Breast epithelium (tissue), 4 donors: ENCODE data around the gene NECAB3. TPM values are rescaled to one million over a fixed set of nuclear protein-coding genes. Genes with fewer than 3 reads are reported as not detected.

Source experiments
- DNase-seq, 2 donors: peaks; one replicate each; pipeline ENCODE4 v3.0.0-alpha.2; 2019; ENCODE audit warnings: low spot score in 2 of 2
- H3K27ac ChIP-seq, 2 donors: fragments of 200-600 bp; sonication (generic) in 1 of 2; one replicate each; pipeline ENCODE4 v1.5.1; 2016 to 2019; ENCODE audit warnings: mild to moderate bottlenecking in 1 of 2
- H3K27me3 ChIP-seq, 2 donors: fragments of 200-600 bp; sonication (generic) in 1 of 2; one replicate each; pipeline versions ENCODE4 v1.5.1 to v1.6.0; 2017 to 2019; ENCODE audit warnings: control low read depth in 1 of 2, mild to moderate bottlenecking in 1 of 2
- H3K36me3 ChIP-seq: fragments of 200-600 bp; one replicate; pipeline ENCODE4 v1.5.1; 2019
- H3K4me1 ChIP-seq, 2 donors: fragments of 200-600 bp; sonication (generic); one replicate each; pipeline ENCODE4 v1.5.1; 2016 to 2019; ENCODE audit warnings: control low read depth in 1 of 2
- H3K4me3 ChIP-seq, 3 donors: fragments of 200-600 bp; sonication (generic); 1 replicate in 2 of 3; 2 replicates in 1 of 3; pipeline ENCODE4 v1.5.1; 2016 to 2019; ENCODE audit warnings: mild to moderate bottlenecking in 3 of 3, moderate library complexity in 2 of 3
- H3K9me3 ChIP-seq, 2 donors: fragments of 200-600 bp; sonication (generic) in 1 of 2; one replicate each; pipeline ENCODE4 v1.5.1; 2016 to 2019; ENCODE audit warnings: control low read depth in 1 of 2
- CTCF ChIP-seq, 3 donors: fragments of 450-650 bp; IDR thresholded peaks; one replicate each; pipeline ENCODE4 v1.5.1; 2016 to 2017; ENCODE audit warnings: antibody characterized with exemption in 3 of 3, mild to moderate bottlenecking in 3 of 3, moderate library complexity in 3 of 3
- POLR2A ChIP-seq: fragments of 450-650 bp; IDR thresholded peaks from one replicate; pipeline ENCODE4 v1.6.1; 2016; ENCODE audit warnings: antibody characterized with exemption, mild to moderate bottlenecking, moderate library complexity
- POLR2AphosphoS5 ChIP-seq, 3 donors: sonication (generic); formaldehyde crosslinking; IDR thresholded peaks; one replicate each; pipeline ENCODE4 v1.6.1; 2017; ENCODE audit warnings: antibody characterized with exemption in 3 of 3
- intact Hi-C: fragments of 100-400 bp; cut with DNase I; formaldehyde crosslinking; loops from one replicate; pipeline ENCODE4 v1.15.1; 2023; ENCODE audit warnings: low total_unique reads
- total RNA-seq, 3 donors: library from RNA; depleted of rRNA; stranded (reverse); fragments of >200 nt; gene quantifications; one replicate each; pipeline ENCODE4 v1.1.0, GENCODE V29; 2016

Gene NECAB3
- total RNA-seq, 3 donors from 2014 or later = 23.4 to 37.3 (median 28.5) TPM

GRCh38 chr20:33627577-33628216 is 46.5 kb downstream of the NECAB3 start:
- no peak for TF ChIP-seq POLR2A
- no peak for TF ChIP-seq CTCF (IDR thresholded peaks at IDR 0.05)
- no peak for TF ChIP-seq POLR2AphosphoS5 (IDR thresholded peaks at IDR 0.05)
- no peak for DNase-seq
- Histone ChIP-seq H3K27ac (no peak overlapping the region), H3K4me3 (no peak overlapping the region), H3K4me1 (no peaks in the 10 kb centered on the region), H3K27me3 (no peaks in the 10 kb centered on the region), H3K9me3 (no peaks in the 10 kb centered on the region), H3K36me3 (peaks cover 10% of the 10 kb centered on the region)
- intact Hi-C loops = no loop called here

GRCh38 chr20:33626190-33626589 is 48.0 kb downstream of the NECAB3 start:
- H3K4me1 ChIP-seq = no peaks in the 10 kb centered on the region
- intact Hi-C loops = no loop called here
- DNase-seq = no peak
- TF ChIP-seq POLR2A (no peak), POLR2AphosphoS5 (IDR thresholded peaks at IDR 0.05) (no peak), CTCF (IDR thresholded peaks at IDR 0.05) (no peak)
- H3K4me3 ChIP-seq = no peak overlapping the region
- no peaks in the 10 kb centered on the region for H3K27me3 ChIP-seq
- H3K27ac ChIP-seq = no peak overlapping the region
- peaks cover 10% of the 10 kb centered on the region for H3K36me3 ChIP-seq
- H3K9me3 ChIP-seq = no peaks in the 10 kb centered on the region

- Histone ChIP-seq H3K4me3 (no peak overlapping the region), H3K4me1 (no peaks in the 10 kb centered on the region), H3K27ac (no peak overlapping the region), H3K27me3 (no peaks in the 10 kb centered on the region), H3K36me3 (no peaks in the 10 kb centered on the region), H3K9me3 (no peaks in the 10 kb centered on the region)
- intact Hi-C loops = no loop called here
- no peak for DNase-seq
- TF ChIP-seq POLR2A (no peak), POLR2AphosphoS5 (IDR thresholded peaks at IDR 0.05) (no peak), CTCF (IDR thresholded peaks at IDR 0.05) (no peak)
These were observed 49.8 kb downstream of the NECAB3 start for GRCh38 chr20:33624399-33624798.

- Histone ChIP-seq H3K36me3 (no peaks in the 10 kb centered on the region), H3K4me3 (no peak overlapping the region), H3K4me1 (no peaks in the 10 kb centered on the region), H3K9me3 (no peaks in the 10 kb centered on the region), H3K27me3 (no peaks in the 10 kb centered on the region), H3K27ac (no peak overlapping the region)
- no peak for DNase-seq
- intact Hi-C loops = no loop called here
- TF ChIP-seq POLR2A (no peak), POLR2AphosphoS5 (IDR thresholded peaks at IDR 0.05) (no peak)
These were observed 51.4 kb downstream of the NECAB3 start for GRCh38 chr20:33622705-33623365.

- H3K36me3 ChIP-seq = no peaks in the 10 kb centered on the region
- no peaks in the 10 kb centered on the region for H3K27me3 ChIP-seq
- no peaks in the 10 kb centered on the region for H3K9me3 ChIP-seq
- no peak overlapping the region for H3K4me3 ChIP-seq
- H3K4me1 ChIP-seq = no peaks in the 10 kb centered on the region
- no peak overlapping the region for H3K27ac ChIP-seq
- intact Hi-C loops = no loop called here
- DNase-seq = no peak
- no peak for TF ChIP-seq CTCF (IDR thresholded peaks at IDR 0.05)
- no peak for TF ChIP-seq POLR2AphosphoS5 (IDR thresholded peaks at IDR 0.05)
- no peak for TF ChIP-seq POLR2A
These were observed 52.4 kb downstream of the NECAB3 start for GRCh38 chr20:33621717-33622400.
